IMR-90 (cell line): ENCODE data around the gene ZNF627. TPM values are rescaled to one million over a fixed set of nuclear protein-coding genes. Genes with fewer than 3 reads are reported as not detected.

Experiments
- ATAC-seq: fragments of 200-7000 bp; cut with Tn5 transposase; 2 replicates; pipeline ENCODE4 v1.9.1; 2020; ENCODE audit warnings: low read depth, mild to moderate bottlenecking, moderate library complexity
- BruUV-seq: library from RNA; stranded (reverse); fragments of 400-500 nt; replicated peaks from 2 replicates; lab custom pipeline; 2021; lab: Mats Ljungman, UMichigan
- CTCF ChIA-PET: fragments of 300-600 bp; formaldehyde crosslinking; extraction: SDS; loops from one replicate; lab custom pipeline; 2021; ENCODE audit warnings: antibody characterized with exemption; lab: Yijun Ruan, JAX
- POLR2A ChIA-PET: fragments of 300-600 bp; sonication (Branson Sonifier 250); formaldehyde crosslinking; loops from one replicate; lab custom pipeline; 2022; ENCODE audit warnings: antibody characterized with exemption; ENCODE audit not compliant: unreplicated experiment; lab: Charles Lee
- DNase-seq: peaks from one replicate; pipeline ENCODE4 v3.0.0; 2013
- H2AFZ ChIP-seq: replicated peaks from 2 replicates; pipeline ENCODE3; 2013; ENCODE audit warnings: low read length, mild to moderate bottlenecking; ENCODE audit not compliant: poor library complexity
- H2AK5ac ChIP-seq: 2 replicates; pipeline ENCODE4 v1.6.1; 2013; ENCODE audit warnings: low read depth, low read length, inconsistent platforms
- H2AK9ac ChIP-seq: replicated peaks from 2 replicates; pipeline ENCODE3; 2013; ENCODE audit warnings: mild to moderate bottlenecking, low read depth, low read length, moderate library complexity; ENCODE audit not compliant: poor library complexity
- H2BK120ac ChIP-seq: 2 replicates; pipeline ENCODE4 v1.6.1; 2013; ENCODE audit warnings: low read depth, low read length, inconsistent platforms
- H2BK15ac ChIP-seq: 3 replicates; pipeline ENCODE4 v1.6.1; 2013; ENCODE audit warnings: low read depth, low read length, inconsistent platforms
- H2BK20ac ChIP-seq: 2 replicates; pipeline ENCODE4 v1.6.1; 2013; ENCODE audit warnings: low read depth, mild to moderate bottlenecking, inconsistent platforms, low read length, moderate library complexity
- H2BK5ac ChIP-seq: 2 replicates; pipeline ENCODE4 v1.6.1; 2013; ENCODE audit warnings: mild to moderate bottlenecking, low read depth, low read length, inconsistent platforms; ENCODE audit not compliant: poor library complexity, severe bottlenecking
- H3K14ac ChIP-seq: replicated peaks from 2 replicates; pipeline ENCODE4 v1.6.1; 2013; ENCODE audit warnings: low read depth, low read length, inconsistent platforms
- H3K18ac ChIP-seq: 2 replicates; pipeline ENCODE4 v1.6.1; 2013; ENCODE audit warnings: low read depth, low read length, control low read depth
- H3K23ac ChIP-seq: 2 replicates; pipeline ENCODE4 v1.6.1; 2013; ENCODE audit warnings: low read depth, low read length, inconsistent platforms
- H3K27ac ChIP-seq: 2 replicates; pipeline ENCODE4 v1.5.1; 2013; ENCODE audit warnings: mild to moderate bottlenecking, control low read depth, low read length; ENCODE audit not compliant: insufficient read depth
- H3K27me3 ChIP-seq: 2 replicates; pipeline ENCODE4 v1.6.1; 2013; ENCODE audit warnings: low read length; ENCODE audit not compliant: control insufficient read depth, insufficient read depth
- H3K36me3 ChIP-seq: 2 replicates; pipeline ENCODE4 v1.6.1; 2013; ENCODE audit warnings: low read length, mixed read lengths; ENCODE audit not compliant: control insufficient read depth, insufficient read depth
- H3K4ac ChIP-seq: 2 replicates; pipeline ENCODE4 v1.6.1; 2013; ENCODE audit warnings: low read depth, low read length, inconsistent platforms
- H3K4me1 ChIP-seq: 2 replicates; pipeline ENCODE4 v1.6.1; 2013; ENCODE audit warnings: low read length, mixed read lengths; ENCODE audit not compliant: control insufficient read depth, insufficient read depth
- H3K4me2 ChIP-seq: 2 replicates; pipeline ENCODE4 v1.6.1; 2013; ENCODE audit warnings: low read depth, mild to moderate bottlenecking, control low read depth, low read length, moderate library complexity
- H3K4me3 ChIP-seq: 2 replicates; pipeline ENCODE4 v1.5.1; 2013; ENCODE audit warnings: low read depth, mild to moderate bottlenecking, control low read depth, low read length, moderate library complexity; ENCODE audit not compliant: insufficient read depth
- H3K56ac ChIP-seq: 2 replicates; pipeline ENCODE4 v1.6.1; 2013; ENCODE audit warnings: low read length, inconsistent platforms; ENCODE audit not compliant: insufficient read depth; ENCODE audit errors: extremely low read depth
- H3K79me1 ChIP-seq, 2 experiments: 2 replicates each; pipeline ENCODE4 v1.6.1; 2013; ENCODE audit warnings: low read length in 2 of 2, inconsistent platforms in 1 of 2, low read depth in 1 of 2
- H3K9ac ChIP-seq: 2 replicates; pipeline ENCODE4 v1.6.1; 2013; ENCODE audit warnings: low read depth, low read length, control low read depth
- H3K9me1 ChIP-seq: 2 replicates; pipeline ENCODE4 v1.6.1; 2013; ENCODE audit warnings: low read length, inconsistent platforms; ENCODE audit not compliant: insufficient read depth
- H3K9me3 ChIP-seq: 2 replicates; pipeline ENCODE4 v1.6.1; 2013; ENCODE audit warnings: low read length; ENCODE audit not compliant: control insufficient read depth, insufficient read depth
- H4K20me1 ChIP-seq: 2 replicates; pipeline ENCODE4 v1.6.1; 2013; ENCODE audit warnings: low read length, inconsistent platforms; ENCODE audit not compliant: insufficient read depth
- H4K5ac ChIP-seq: 2 replicates; pipeline ENCODE4 v1.6.1; 2013; ENCODE audit warnings: mild to moderate bottlenecking, low read depth, low read length, control low read depth
- H4K8ac ChIP-seq, 2 experiments: 2 replicates each; pipeline ENCODE4 v1.6.1; 2013; ENCODE audit warnings: low read depth in 2 of 2, low read length in 2 of 2, control low read depth in 1 of 2, inconsistent platforms in 1 of 2
- H4K91ac ChIP-seq: 2 replicates; pipeline ENCODE4 v1.6.1; 2013; ENCODE audit warnings: low read depth, low read length, inconsistent platforms; ENCODE audit not compliant: insufficient read depth
- CEBPB ChIP-seq: IDR thresholded peaks from 2 replicates; pipeline ENCODE4 v1.6.1; 2012; ENCODE audit warnings: low read depth, low read length, improper control_type of control experiment
- ELK1 ChIP-seq: fragments of 150-350 bp; IDR thresholded peaks from 2 replicates; pipeline ENCODE4 v1.6.1; 2016; ENCODE audit warnings: low read depth, mild to moderate bottlenecking, low read length, moderate library complexity, borderline replicate concordance
- WGBS, 2 experiments: methylation state at CpG; one replicate each; pipeline versions ENCODE4 v1.1.5 to v1.1.7; 2013; ENCODE audit warnings: missing lambda C conversion rate in 2 of 2; ENCODE audit not compliant: insufficient read length in 1 of 2; ENCODE audit errors: extremely low coverage in 2 of 2; 5-methylcytosine and 5-hydroxymethylcytosine counted together
- dilution Hi-C: fragments of 300-500 bp; cut with HindIII; formaldehyde crosslinking; loops from one replicate; pipeline ENCODE4 v1.14.3; 2018; ENCODE audit warnings: low sequenced_read_pairs; ENCODE audit not compliant: unreplicated experiment
- in situ Hi-C: fragments of 300-500 bp; cut with MboI; formaldehyde crosslinking; loops from 3 replicates; pipeline ENCODE4 v1.14.3; 2019; ENCODE audit warnings: low sequenced_read_pairs, inconsistent platforms, mixed read lengths
- intact Hi-C: fragments of 100-400 bp; cut with micrococcal nuclease; formaldehyde crosslinking; loops from 2 replicates; pipeline ENCODE4 v1.10.0; 2022
- polyA plus RNA-seq, 3 experiments: library from polyadenylated mRNA; depleted of rRNA; stranded (reverse); fragments of >200 nt; gene quantifications; 2 replicates each; pipeline ENCODE4 v1.2.3, GENCODE V29; 2012; ENCODE audit warnings: low replicate concordance in 1 of 3
- total RNA-seq: library from RNA; depleted of rRNA; stranded (reverse); fragments of >200 nt; gene quantifications from 2 replicates; pipeline ENCODE4 v1.2.3, GENCODE V29; 2012
- TF ChIP-seq, protein P1 (sequence below): conservative IDR thresholded peaks from 2 replicates; pipeline ENCODE4 v1.5.1; 2012; ENCODE audit warnings: mild to moderate bottlenecking, low read depth, low read length, improper control_type of control experiment

Gene ZNF627
- total and polyA plus RNA-seq, 2 of the 4 experiments (the other 2 are of a cell fraction), result 6.3 to 34.4 TPM

GRCh38 chr19:11549386-11549953 is 47.8 kb upstream of the ZNF627 start:
- no peak overlapping the region for H3K4me2 ChIP-seq
- TSS peak; percentile 91 for BruUV-seq
- H3K56ac ChIP-seq, result no peak overlapping the region
- H2AFZ ChIP-seq, result no peak overlapping the region
- ATAC-seq, result no peak
- H4K91ac ChIP-seq, result no peak overlapping the region
- dilution Hi-C loops (no loop called here), in situ Hi-C loops (no loop called here), intact Hi-C loops (no loop called here)
- 95% methylated on average over 10 of the region's 24 CpGs; no CpG with 5 or more reads in 1 of the 2 experiments for WGBS, 2 experiments
- H3K23ac ChIP-seq, result no peak overlapping the region
- H3K14ac ChIP-seq, result no peak overlapping the region
- no peak overlapping the region for H2AK5ac ChIP-seq
- no peak overlapping the region for H3K9ac ChIP-seq
- no peak overlapping the region for H2BK20ac ChIP-seq
- no peaks in the 10 kb centered on the region for H3K27me3 ChIP-seq
- H4K8ac ChIP-seq, result no peak overlapping the region
- H2BK120ac ChIP-seq, result no peak overlapping the region
- no peaks in the 10 kb centered on the region for H3K9me3 ChIP-seq
- DNase-seq, result no peak
- no peak overlapping the region for H2AK9ac ChIP-seq
- H3K4me3 ChIP-seq, result no peak overlapping the region
- peaks cover 3 to 11% of the 10 kb centered on the region in 2 experiments; a peak in 1 of 4 replicates for H3K79me1 ChIP-seq
- H3K27ac ChIP-seq, result no peak overlapping the region
- no peak for TF ChIP-seq CEBPB
- TF ChIP-seq, protein P1, sequence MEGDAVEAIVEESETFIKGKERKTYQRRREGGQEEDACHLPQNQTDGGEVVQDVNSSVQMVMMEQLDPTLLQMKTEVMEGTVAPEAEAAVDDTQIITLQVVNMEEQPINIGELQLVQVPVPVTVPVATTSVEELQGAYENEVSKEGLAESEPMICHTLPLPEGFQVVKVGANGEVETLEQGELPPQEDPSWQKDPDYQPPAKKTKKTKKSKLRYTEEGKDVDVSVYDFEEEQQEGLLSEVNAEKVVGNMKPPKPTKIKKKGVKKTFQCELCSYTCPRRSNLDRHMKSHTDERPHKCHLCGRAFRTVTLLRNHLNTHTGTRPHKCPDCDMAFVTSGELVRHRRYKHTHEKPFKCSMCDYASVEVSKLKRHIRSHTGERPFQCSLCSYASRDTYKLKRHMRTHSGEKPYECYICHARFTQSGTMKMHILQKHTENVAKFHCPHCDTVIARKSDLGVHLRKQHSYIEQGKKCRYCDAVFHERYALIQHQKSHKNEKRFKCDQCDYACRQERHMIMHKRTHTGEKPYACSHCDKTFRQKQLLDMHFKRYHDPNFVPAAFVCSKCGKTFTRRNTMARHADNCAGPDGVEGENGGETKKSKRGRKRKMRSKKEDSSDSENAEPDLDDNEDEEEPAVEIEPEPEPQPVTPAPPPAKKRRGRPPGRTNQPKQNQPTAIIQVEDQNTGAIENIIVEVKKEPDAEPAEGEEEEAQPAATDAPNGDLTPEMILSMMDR, result no peak
- TF ChIP-seq ELK1, result no peak
- POLR2A ChIA-PET, result no interaction called here
- H2BK5ac ChIP-seq, result no peak overlapping the region
- no peaks in the 10 kb centered on the region for H3K4me1 ChIP-seq
- H4K20me1 ChIP-seq, result peaks cover 12% of the 10 kb centered on the region
- no peak overlapping the region for H4K5ac ChIP-seq
- H3K18ac ChIP-seq, result no peak overlapping the region
- CTCF ChIA-PET, result no interaction called here
- peaks cover 53% of the 10 kb centered on the region for H3K36me3 ChIP-seq
- H3K9me1 ChIP-seq, result no peaks in the 10 kb centered on the region
- no peak overlapping the region for H3K4ac ChIP-seq
- no peak overlapping the region for H2BK15ac ChIP-seq
